Ovary (tissue), 9 donors: Measurements from ENCODE around the gene PDS5A. TPM values are rescaled to one million over a fixed set of nuclear protein-coding genes. Genes with fewer than 3 reads are reported as not detected.

ENCODE experiments used
- DNase-seq, 5 donors: peaks; one replicate each; pipeline ENCODE4 v3.0.0-alpha.2; 2019 to 2020
- H3K27ac ChIP-seq, 2 donors: fragments of 200-600 bp; one replicate each; pipeline versions ENCODE4 v1.5.1 to v1.8.0; 2019 to 2022
- H3K27me3 ChIP-seq: fragments of 200-600 bp; one replicate; pipeline ENCODE4 v1.8.0; 2022
- H3K36me3 ChIP-seq: fragments of 200-600 bp; sonication (generic); one replicate; pipeline ENCODE4 v1.5.1; 2019
- H3K4me1 ChIP-seq: one replicate; pipeline ENCODE4 v1.8.1; 2013; ENCODE audit warnings: mild to moderate bottlenecking, moderate library complexity; ENCODE audit not compliant: insufficient read depth
- H3K4me3 ChIP-seq: fragments of 200-600 bp; sonication (generic); one replicate; pipeline ENCODE4 v1.5.1; 2017
- H3K9me3 ChIP-seq, 2 donors: fragments of 200-600 bp in 1 of 2; sonication (generic) in 1 of 2; one replicate each; pipeline versions ENCODE4 v1.5.1 to v1.8.1; 2013 to 2019; ENCODE audit warnings: mild to moderate bottlenecking in 1 of 2, moderate library complexity in 1 of 2
- CTCF ChIP-seq, 3 donors: fragments of 450-650 bp in 2 of 3; fragments of 200-600 bp in 1 of 3; IDR thresholded peaks; one replicate each; pipeline versions ENCODE4 v1.5.1 to v1.8.0; 2016 to 2022; ENCODE audit warnings: antibody characterized with exemption in 3 of 3, mild to moderate bottlenecking in 1 of 3
- EP300 ChIP-seq: sonication (generic); formaldehyde crosslinking; IDR thresholded peaks from one replicate; pipeline ENCODE4 v1.6.1; 2017; ENCODE audit warnings: antibody characterized with exemption
- POLR2A ChIP-seq: fragments of 450-650 bp; IDR thresholded peaks from one replicate; pipeline ENCODE4 v1.6.1; 2017; ENCODE audit warnings: antibody characterized with exemption, mild to moderate bottlenecking, moderate library complexity
- WGBS, 3 donors: extraction: QIAGEN DNeasy Blood & Tissue Kit in 1 of 3; methylation state at CpG; one replicate each; pipeline versions ENCODE4 v1.1.5 to v1.1.7; 2013 to 2017; 5-methylcytosine and 5-hydroxymethylcytosine counted together
- intact Hi-C, 4 donors: fragments of 100-400 bp; cut with DNase I; formaldehyde crosslinking; loops; one replicate each; pipeline versions ENCODE4 v1.11.0 to v1.15.1; 2022 to 2023
- polyA plus RNA-seq, 2 donors: library from polyadenylated mRNA; stranded (reverse); fragments of 200-250 nt in 1 of 2; fragments of 350-450 nt in 1 of 2; fragmentation: Illumina TruSeq in 1 of 2; extraction: RNeasy Lipid Tissue Mini Kit (QIAGEN cat#74804) in 1 of 2; gene quantifications; one replicate each; pipeline ENCODE4 v1.2.3, GENCODE V29; 2013 to 2014
- total RNA-seq, 7 donors: library from RNA; depleted of rRNA in 2 of 7; stranded (reverse); fragments of >200 nt in 2 of 7; fragmentation: NEBNext Ultra II Directional in 3 of 7; extraction: Animal tissue kit (Norgen Biotek cat#: 25700) in 3 of 7; gene quantifications; one replicate each; pipeline versions ENCODE4 v1.1.0 to v1.2.4, GENCODE V29; 2016 to 2023
- donor health status: DM: no; HTN: no; CAD: no; lungs with moderate emphysema.
- donor health status: DM: no; HTN: no; CAD: no.
- donor health status: Bipolar disorder and iron deficiency.
- donor health status: DM: yes; HTN: yes; CAD: no.
- donor health status: DM: no; HTN: no; CAD: no.
- donor health status: DM: yes; HTN: yes; CAD: no.

PDS5A gene
- total and polyA plus RNA-seq, 9 donors = 20.9 to 68.8 (median 60.4) TPM

GRCh38 chr4:40016007-40016406 lies 38.3 kb upstream of the PDS5A start:
- no peak for TF ChIP-seq EP300
- no peak for TF ChIP-seq CTCF (IDR thresholded peaks at IDR 0.05)
- no peak for TF ChIP-seq POLR2A
- Histone ChIP-seq H3K9me3 (no peaks in the 10 kb centered on the region), H3K4me1 (no peaks in the 10 kb centered on the region), H3K36me3 (no peaks in the 10 kb centered on the region), H3K4me3 (no peak overlapping the region), H3K27me3 (no peaks in the 10 kb centered on the region), H3K27ac (no peak overlapping the region)
- intact Hi-C loops = no loop called here
- no peak for DNase-seq
- 80 to 87% (median 84%) methylated on average over 2 of the region's 2 CpGs for WGBS, 3 donors

GRCh38 chr4:40003986-40004385 lies 26.3 kb upstream of the PDS5A start:
- TF ChIP-seq EP300 (no peak), POLR2A (no peak), CTCF (IDR thresholded peaks at IDR 0.05) (no peak)
- Histone ChIP-seq H3K27ac (no peak overlapping the region), H3K9me3 (no peaks in the 10 kb centered on the region), H3K4me3 (no peak overlapping the region), H3K27me3 (no peaks in the 10 kb centered on the region), H3K4me1 (no peaks in the 10 kb centered on the region), H3K36me3 (no peaks in the 10 kb centered on the region)
- WGBS, 3 donors = 40 to 58% (median 52%) methylated on average over 1 of the region's 1 CpG
- intact Hi-C loops = no loop called here
- no peak for DNase-seq

GRCh38 chr4:40000711-40001110 lies 23.0 kb upstream of the PDS5A start:
- Histone ChIP-seq H3K27me3 (no peaks in the 10 kb centered on the region), H3K9me3 (no peaks in the 10 kb centered on the region), H3K36me3 (no peaks in the 10 kb centered on the region), H3K4me3 (no peak overlapping the region), H3K27ac (no peak overlapping the region), H3K4me1 (no peaks in the 10 kb centered on the region)
- no peak for DNase-seq
- WGBS, 3 donors = 86 to 89% (median 88%) methylated on average over 6 of the region's 6 CpGs
- TF ChIP-seq EP300 (no peak), POLR2A (no peak), CTCF (IDR thresholded peaks at IDR 0.05) (no peak)
- intact Hi-C loops = no loop called here

- H3K4me3 ChIP-seq = no peak overlapping the region
- H3K9me3 ChIP-seq = no peaks in the 10 kb centered on the region
- 34 to 45% (median 42%) methylated on average over 8 of the region's 8 CpGs for WGBS, 3 donors
Observed at GRCh38 chr4:39998659-39999345, 21.1 kb upstream of the PDS5A start.

More at GRCh38 chr4:39998659-39999345, 21.1 kb upstream of the PDS5A start:
- TF ChIP-seq POLR2A (no peak), CTCF (IDR thresholded peaks at IDR 0.05) (no peak), EP300 (no peak)
- intact Hi-C loops = no loop called here
- H3K27ac ChIP-seq = no peak overlapping the region
- no peak for DNase-seq
- H3K27me3 ChIP-seq = no peaks in the 10 kb centered on the region
- H3K36me3 ChIP-seq = no peaks in the 10 kb centered on the region
- H3K4me1 ChIP-seq = no peaks in the 10 kb centered on the region
